DMS 273 treated with DMSO at 0.1 percent for 48 hours (cell line): ENCODE data around the gene NOTCH4.
"Not testable (repeated sequence)": the region's sequence is repeated elsewhere in the genome, so short reads cannot be mapped to it uniquely, and the experiment has no call there.

Source experiments
- DNase-seq: peaks from one replicate; lab custom pipeline; 2025; lab: John Stamatoyannopoulos, UW

The NOTCH4 gene

GRCh38 chr6:32216998-32217397, 6.9 kb downstream of the NOTCH4 start:
- no peak for DNase-seq

- DNase-seq = no peak
Observed at GRCh38 chr6:32216285-32216684, 7.6 kb downstream of the NOTCH4 start.

- DNase-seq = no peak
Observed at GRCh38 chr6:32215617-32216016, 8.2 kb downstream of the NOTCH4 start.

GRCh38 chr6:32214126-32214525, 9.7 kb downstream of the NOTCH4 start:
- no peak for DNase-seq

GRCh38 chr6:32213649-32214048, 10.2 kb downstream of the NOTCH4 start:
- DNase-seq = no peak

- no peak for DNase-seq
Observed at GRCh38 chr6:32212076-32212760, 11.6 kb downstream of the NOTCH4 start.

GRCh38 chr6:32211432-32211831, 12.4 kb downstream of the NOTCH4 start:
- DNase-seq = not testable (repeated sequence)

- no peak for DNase-seq
Observed at GRCh38 chr6:32210191-32210601, 13.7 kb downstream of the NOTCH4 start.

GRCh38 chr6:32208996-32209395, 14.9 kb downstream of the NOTCH4 start:
- DNase-seq = no peak

- no peak for DNase-seq
Observed at GRCh38 chr6:32204268-32204715, 19.6 kb downstream of the NOTCH4 start.

GRCh38 chr6:32203426-32204267, 20.2 kb downstream of the NOTCH4 start:
- DNase-seq = no peak

GRCh38 chr6:32202186-32202585, 21.7 kb downstream of the NOTCH4 start:
- no peak for DNase-seq

GRCh38 chr6:32200711-32201475, 23.0 kb downstream of the NOTCH4 start:
- DNase-seq = no peak

GRCh38 chr6:32198866-32199265, 25.0 kb downstream of the NOTCH4 start:
- DNase-seq = no peak

GRCh38 chr6:32198345-32198696, 25.5 kb downstream of the NOTCH4 start:
- DNase-seq = no peak

- DNase-seq = no peak
Observed at GRCh38 chr6:32196682-32197616, 26.9 kb downstream of the NOTCH4 start.

- no peak for DNase-seq
Observed at GRCh38 chr6:32195902-32196681, 27.8 kb downstream of the NOTCH4 start.

- peak; percentile 97 for DNase-seq
Observed at GRCh38 chr6:32195652-32195901, 28.3 kb downstream of the NOTCH4 start.

GRCh38 chr6:32194825-32195651, 28.8 kb downstream of the NOTCH4 start:
- DNase-seq = peak; percentile 34

GRCh38 chr6:32194388-32194787, 29.5 kb downstream of the NOTCH4 start:
- DNase-seq = no peak
